OCI-LY3 (cell line): ENCODE data around the gene HPS5.

Experiments used
- EZH2phosphoT487 ChIP-seq: fragments of 200-600 bp; shearing (Covaris generic); IDR thresholded peaks from 2 replicates; pipeline ENCODE4 v1.6.1; 2018; ENCODE audit warnings: antibody characterized with exemption, mixed run types, low read depth
- TF ChIP-seq, protein P1 (sequence below): fragments of 200-600, 300-600 bp; sonication (generic); IDR thresholded peaks from 2 replicates; pipeline ENCODE4 v1.5.1; 2014; ENCODE audit warnings: antibody characterized with exemption, low read length, low read depth

DNA sequence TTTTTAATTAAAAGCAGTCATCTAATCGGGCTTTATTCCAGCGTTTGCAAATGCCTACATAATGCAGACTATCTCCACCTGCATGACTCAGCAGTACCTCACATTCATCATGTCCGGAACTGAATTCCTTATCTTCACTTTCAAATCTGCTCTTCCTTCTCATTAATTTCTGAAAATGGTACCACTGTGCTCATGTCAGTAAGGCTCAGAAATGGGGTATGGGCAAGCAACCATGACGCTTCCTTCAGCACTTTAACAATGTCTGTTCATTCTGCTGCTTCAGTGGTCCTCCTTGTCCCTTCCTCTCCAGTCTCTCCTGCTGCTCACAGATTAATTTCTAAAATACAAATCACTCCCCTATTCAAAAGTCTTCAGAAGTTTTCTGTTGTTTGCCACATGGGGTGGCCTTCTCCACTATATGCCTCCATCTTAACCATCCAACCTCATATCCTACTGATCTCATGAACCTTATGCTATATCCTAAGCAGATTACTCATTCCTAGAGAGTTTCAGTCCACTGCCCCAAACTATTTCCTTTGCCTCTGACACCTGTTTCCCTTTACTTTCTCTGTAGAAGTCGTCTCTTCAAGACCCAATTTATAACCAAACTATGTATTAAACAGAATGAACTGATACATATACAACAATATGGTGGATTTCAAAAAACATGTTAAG, 7.4 kb upstream of the HPS5 start:
- TF ChIP-seq, protein P1, sequence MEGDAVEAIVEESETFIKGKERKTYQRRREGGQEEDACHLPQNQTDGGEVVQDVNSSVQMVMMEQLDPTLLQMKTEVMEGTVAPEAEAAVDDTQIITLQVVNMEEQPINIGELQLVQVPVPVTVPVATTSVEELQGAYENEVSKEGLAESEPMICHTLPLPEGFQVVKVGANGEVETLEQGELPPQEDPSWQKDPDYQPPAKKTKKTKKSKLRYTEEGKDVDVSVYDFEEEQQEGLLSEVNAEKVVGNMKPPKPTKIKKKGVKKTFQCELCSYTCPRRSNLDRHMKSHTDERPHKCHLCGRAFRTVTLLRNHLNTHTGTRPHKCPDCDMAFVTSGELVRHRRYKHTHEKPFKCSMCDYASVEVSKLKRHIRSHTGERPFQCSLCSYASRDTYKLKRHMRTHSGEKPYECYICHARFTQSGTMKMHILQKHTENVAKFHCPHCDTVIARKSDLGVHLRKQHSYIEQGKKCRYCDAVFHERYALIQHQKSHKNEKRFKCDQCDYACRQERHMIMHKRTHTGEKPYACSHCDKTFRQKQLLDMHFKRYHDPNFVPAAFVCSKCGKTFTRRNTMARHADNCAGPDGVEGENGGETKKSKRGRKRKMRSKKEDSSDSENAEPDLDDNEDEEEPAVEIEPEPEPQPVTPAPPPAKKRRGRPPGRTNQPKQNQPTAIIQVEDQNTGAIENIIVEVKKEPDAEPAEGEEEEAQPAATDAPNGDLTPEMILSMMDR = no peak
- no peak for TF ChIP-seq EZH2phosphoT487
